ENCODE measurements around the gene CAVIN1.
"Not testable (repeated sequence)": the region's sequence is repeated elsewhere in the genome, so short reads cannot be mapped to it uniquely, and the experiment has no call there.

CAVIN1 gene

DNA sequence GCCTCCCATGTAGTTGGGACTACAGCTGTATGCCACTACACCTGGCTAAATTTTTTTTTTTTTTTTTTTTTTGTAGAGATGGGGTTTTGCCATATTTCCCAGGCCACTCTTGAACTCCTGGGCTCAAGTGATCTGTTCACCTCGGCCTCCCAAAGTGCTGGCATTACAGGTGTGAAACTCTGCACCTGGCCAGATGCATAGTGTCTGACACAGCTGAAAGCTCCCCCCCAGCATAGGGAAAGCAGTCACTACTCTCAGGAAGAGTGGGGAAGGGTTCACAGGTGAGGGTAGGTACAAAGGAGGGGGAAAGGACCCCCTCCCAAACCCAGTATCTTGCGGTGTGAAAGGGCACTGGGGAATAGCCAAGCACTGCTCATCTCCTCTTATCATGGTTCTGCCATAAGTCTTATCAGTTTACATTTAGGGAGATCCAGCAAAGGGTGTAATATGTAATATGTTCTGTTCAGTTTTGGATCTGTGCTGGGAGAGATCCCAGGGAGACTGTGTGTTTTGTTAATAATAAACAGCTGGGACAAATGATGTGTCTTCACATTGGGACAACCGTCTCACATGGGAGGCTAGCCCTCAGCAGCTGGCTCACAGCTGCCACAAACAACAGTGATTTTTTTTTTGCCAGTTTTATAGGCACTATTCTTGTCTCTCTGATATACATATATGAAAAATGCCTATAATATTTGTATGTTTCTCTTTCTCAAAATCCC lies 6.8 kb upstream of the CAVIN1 start:
- DNase-seq, result no peak

DNA sequence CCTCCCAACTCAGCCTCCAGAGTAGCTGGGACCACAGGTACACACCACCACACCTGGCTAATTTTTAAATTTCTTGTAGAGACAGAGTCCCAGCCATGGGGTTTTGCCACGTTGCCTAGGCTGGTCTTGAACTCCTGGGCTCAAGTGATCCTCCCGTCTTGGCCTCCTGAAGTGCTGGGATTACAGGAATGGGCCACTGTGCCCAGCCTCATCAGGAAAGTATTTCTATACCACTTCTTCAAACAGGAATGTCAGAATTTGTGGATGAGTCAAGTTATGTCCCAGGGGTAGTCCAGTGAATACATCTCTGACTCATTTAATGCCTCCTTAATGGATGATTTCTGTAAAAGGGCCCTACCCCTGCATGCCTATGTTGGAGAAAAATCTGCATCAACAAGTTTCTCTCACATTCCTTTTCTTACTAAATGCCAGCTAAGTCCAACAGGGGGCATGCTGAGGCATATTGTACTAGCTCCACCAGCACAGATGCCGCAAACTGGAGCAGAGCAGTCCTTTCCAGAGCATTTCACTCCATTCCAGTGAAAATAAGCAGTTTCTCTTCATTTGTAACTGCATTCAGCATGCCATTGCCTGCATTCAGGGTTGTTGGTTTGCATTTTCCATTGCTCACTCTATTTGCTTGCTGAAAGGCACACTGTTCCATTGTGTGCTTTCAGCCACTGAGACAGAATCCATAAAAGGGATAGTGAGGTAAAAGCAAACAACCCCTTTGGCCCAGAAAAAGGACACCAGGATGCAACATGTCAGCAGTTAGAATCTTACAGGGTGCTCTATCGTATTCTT lies 5.3 kb upstream of the CAVIN1 start:
- peak; percentile 14 for DNase-seq

DNA sequence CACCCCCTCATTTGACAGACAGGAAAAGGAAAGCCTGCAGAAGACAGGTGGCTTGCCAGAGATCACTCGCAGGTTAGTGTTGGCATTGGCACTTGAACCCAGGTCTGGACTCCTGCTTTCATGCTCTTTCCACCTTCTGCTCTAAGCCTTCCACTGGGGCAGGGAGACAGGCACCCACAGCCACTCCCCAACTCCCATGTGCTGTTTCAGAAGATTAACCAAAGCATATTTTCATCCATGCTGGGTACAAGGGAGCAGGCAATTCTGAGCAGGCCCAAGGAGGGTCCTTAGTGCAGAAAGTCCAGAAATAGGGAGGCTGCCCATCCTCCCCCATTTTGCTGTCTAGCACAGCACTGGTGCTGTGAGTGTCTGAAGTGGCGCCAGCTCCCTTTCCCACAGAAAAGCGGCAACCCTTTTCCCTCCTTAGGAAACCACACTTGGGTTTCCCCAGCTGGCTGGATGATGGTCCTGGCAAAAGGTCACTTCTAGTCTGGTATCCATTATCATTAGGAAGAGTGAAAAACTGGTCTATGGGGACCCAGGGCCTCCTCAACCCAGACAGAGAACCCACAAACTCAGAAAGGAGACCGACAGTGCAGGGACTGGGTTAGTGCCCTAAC lies 2.0 kb upstream of the CAVIN1 start:
- DNase-seq, result no peak

DNA sequence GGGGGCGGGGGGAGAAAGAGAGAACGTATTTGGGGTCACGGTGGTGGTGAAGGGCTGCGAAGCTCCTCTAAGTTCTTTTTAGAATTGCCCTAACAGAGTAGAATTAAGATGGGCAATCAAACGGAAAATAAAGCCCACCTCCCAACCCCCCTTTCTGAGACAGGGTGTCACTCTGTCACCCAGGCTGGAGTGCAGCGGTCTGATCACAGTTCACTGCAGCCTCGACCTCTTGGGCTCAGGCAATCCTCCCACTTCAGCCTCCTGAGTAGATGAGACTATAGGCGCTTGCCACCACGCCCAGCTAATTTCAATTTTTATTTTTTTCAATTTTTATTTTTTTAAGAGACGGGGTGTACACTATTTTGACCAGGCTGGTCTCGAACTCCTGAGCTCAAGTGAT lies 710 bp upstream of the CAVIN1 start:
- DNase-seq, result no peak

DNA sequence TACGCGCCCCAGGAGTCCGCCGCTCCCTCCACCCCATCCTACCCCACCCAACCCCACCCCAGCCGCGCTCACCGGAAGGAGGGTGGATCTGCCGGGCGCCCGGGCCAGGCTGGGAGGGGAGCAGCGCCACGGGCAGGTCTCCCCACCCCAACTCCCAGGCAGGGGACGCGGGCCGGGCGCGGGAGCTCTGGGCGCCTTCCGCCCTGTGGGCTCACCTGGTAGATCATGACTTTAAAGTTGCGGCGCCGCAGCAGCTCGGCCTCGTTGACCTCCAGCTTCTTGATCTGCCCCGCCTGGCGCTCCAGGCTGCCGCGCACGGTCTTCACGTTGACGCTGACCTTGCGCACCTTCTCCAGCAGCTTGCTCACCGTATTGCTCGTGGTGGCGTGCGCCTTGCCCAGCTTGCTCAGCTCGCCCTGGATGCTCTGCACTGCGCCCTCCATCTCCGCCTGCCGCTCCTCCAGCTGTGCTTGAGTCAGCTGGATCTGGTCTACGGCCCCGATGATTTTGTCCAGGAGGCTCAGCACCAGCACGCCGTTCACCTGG lies 571 bp downstream of the CAVIN1 start:
- no peak for DNase-seq

DNA sequence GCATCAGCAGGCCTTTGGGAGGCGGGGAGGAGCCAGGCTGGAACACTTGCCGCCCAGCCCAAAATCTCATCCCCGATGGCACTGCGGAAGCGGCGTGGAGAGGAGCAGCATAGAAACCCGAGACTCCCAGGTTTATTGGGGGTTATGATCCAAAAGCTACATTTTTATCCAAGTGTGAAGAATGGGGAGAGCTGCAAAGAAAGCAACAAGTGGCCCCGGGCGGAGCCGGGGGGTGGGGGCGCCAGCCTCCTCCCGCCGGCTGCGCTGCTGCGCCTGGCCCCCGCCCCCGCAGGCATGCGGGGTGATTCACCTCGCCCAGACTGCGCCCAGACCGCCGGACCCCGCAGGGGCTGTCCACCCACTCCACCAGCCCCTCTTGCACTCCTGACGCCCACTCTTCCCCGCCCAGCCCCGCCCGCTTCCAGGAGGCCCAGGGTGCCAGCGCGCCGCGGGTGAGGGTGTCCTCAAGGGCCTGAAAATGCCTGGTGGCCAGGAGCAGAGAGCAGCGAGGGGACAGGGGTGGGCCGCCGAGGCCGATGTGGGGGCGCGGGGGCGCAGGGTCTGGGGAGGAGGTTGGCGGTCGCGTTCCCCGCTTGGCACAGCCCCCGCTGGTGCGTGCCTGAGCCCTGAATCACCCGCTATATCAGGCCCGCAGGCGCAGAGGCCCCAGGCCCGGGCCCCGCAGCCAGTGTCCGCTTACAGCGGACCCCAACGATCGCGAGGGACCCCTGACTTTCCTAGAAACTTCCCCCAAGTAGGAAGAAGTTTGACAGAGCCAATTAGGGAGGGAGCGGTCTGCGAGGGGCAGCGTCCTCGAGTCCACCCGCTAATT lies 1.3 kb downstream of the CAVIN1 start:
- no peak for DNase-seq

DNA sequence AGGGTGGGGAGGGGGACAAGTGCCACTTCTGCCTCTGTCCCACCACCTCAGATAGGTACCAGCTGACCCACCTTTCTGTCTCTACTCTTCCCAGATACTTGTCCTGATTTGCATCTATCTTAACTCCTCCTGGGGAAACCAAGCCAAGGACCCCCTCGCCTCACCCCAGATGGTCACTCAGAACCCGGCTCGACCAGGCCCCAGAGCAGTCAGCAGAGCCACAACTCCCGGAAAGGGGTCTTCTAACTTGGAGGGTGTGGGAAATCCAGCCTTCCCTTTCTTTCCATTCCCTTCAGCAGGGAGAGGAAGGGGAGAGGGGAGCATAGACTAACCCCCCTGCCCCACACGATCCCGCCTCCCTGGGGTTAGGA lies 1.9 kb downstream of the CAVIN1 start:
- no peak for DNase-seq

DNA sequence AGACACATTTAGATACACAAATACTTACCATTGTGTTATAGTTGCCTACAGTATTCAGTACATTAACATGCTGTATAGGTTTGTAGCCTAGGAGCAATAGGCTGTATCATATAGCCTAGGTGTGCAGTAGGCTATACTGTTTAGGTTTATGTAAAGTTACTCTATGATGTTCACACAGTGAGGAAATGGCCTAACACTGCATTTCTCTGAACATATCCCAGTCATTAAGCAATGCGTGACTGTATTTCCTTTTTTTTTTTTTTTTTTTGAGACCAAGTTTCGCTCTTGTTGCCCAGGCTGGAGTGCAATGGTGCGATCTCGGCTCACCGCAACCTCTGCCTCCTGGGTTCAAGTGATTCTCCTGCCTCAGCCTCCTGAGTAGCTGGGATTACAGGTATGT lies 5.1 kb downstream of the CAVIN1 start:
- not testable (repeated sequence) for DNase-seq

DNA sequence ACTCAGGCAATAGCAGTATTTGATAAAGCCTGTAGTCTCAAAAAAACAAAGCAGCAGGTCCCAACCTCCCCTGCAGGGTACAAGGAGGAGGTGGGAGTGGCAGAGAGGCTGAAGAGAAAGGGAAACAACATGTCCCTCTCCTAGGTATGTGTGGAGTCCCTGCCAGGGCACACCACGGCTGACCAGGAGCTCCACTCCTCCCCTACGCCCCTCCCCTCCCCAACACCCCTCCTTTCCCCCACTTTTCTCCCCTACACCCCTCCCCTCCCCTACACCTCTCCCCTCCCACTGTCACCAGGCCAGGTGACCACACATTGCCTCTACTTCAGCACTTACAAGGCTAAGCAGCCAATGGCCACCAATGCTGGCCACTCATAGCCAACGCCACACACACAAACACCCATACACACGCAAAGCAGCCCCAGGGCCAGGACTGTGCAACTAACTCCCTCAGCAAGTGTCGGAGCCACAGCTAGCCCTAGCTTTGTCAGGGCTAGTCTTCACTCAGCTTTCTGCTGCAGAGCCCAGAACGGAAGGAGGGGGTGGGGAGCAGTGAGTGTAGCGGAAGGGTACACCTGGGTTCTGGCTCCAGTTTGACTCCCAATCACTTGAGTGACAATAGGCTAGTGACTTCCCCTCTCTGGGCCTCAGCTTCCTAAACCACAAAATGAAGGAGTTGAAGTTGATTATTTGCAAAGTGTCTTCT lies 8.2 kb downstream of the CAVIN1 start:
- no peak for DNase-seq

DNA sequence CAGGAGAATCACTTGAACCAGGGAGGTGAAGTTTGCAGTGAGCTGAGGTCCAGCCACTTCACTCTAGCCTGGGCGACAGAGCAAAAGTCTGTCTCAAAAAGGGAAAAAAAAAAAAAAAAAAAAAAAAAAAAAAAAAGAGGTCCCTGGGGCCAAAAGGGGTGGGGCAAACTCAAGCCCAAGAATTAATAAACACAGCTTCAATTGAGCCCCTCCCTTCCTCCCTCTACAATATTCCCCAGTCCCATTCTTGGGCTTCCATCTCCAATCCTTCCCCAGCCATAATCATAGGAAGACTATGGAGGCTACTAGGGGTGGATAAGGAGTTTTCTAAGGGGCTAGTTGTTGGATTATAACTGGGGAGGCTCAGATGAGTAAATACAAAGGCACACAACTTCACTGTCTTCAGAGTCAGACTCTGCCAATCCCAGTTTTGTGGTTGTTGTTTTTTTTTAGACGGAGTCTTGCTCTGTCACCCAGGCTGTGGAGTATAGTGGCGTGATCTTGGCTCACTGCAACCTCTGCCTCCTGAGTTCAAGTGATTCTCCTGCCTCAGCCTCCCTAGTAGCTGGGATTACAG lies 9.5 kb downstream of the CAVIN1 start:
- no peak for DNase-seq

DNA sequence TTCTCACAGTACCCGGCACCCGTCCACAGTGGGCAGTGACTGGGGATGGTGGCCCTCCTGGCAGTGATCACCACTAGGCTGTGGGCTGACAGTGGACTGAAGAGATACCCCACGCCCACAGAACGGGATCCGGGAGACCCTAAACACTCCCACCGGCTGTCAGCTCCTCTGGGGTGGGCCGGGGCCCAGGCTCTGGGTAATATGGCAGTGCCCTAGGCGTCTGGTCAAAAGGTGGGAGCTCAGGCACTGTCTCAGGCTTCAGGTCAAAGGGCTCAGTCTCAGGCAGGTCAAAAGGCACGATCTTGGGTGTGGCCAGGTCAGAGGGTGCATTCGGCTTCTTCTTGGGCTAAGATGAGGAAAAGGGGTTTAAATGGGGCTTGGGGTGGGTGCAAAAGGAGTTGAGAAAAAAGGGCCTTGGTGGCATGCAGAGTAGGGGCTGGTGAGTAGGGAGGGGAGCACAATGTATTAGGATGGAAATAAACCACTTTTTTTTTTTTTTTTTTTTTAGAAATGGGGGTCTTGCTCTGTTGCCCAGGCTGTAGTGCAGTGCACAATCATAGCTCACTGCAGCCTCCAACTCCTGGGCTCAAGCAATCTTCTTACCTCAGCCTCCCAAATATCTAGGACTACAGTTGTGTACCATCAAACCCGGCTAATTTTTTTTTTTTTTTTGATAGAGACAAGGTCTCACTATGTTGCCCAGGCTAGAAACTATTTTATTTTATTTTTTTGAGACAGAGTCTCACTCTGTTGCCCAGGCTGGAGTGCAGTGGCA lies 11.0 kb downstream of the CAVIN1 start:
- no peak for DNase-seq

DNA sequence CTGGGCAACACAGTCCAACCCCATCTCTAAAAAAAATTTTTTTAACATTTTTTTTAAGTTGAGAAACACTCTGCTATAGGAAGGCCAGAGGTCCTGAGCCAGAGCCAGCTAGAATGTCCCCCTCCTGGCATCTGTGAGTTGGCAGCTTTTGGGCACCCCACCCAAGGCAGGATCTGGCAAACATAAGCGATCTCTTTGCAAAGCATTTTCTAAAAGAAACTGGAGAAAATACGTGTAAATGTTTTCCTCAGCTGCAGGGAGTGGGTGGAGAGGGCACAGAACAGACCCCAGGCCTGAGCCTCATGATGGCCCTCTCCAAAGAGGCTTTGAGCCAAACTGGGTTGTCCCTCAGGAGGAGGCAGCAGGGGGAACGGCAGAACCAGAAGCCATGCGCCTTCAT lies 11.7 kb downstream of the CAVIN1 start:
- DNase-seq, result no peak

DNA sequence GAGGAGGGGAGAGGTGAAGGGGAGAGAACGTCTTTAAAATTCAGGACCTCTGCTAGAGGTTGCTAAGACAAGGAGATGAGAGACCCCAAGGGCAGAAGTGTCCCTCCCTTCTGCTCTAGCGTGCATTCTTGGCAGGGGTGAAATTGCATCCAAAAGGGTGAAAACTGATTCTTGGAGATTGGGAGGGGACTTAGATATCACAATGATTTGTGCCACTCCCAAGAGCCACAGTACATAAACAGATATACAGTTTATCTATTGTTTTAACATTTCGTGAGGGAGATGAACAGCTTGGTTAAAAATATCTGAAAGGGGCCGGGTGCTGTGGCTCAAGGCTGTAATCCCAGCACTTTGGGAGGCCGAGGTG lies 12.8 kb downstream of the CAVIN1 start:
- DNase-seq, result no peak

DNA sequence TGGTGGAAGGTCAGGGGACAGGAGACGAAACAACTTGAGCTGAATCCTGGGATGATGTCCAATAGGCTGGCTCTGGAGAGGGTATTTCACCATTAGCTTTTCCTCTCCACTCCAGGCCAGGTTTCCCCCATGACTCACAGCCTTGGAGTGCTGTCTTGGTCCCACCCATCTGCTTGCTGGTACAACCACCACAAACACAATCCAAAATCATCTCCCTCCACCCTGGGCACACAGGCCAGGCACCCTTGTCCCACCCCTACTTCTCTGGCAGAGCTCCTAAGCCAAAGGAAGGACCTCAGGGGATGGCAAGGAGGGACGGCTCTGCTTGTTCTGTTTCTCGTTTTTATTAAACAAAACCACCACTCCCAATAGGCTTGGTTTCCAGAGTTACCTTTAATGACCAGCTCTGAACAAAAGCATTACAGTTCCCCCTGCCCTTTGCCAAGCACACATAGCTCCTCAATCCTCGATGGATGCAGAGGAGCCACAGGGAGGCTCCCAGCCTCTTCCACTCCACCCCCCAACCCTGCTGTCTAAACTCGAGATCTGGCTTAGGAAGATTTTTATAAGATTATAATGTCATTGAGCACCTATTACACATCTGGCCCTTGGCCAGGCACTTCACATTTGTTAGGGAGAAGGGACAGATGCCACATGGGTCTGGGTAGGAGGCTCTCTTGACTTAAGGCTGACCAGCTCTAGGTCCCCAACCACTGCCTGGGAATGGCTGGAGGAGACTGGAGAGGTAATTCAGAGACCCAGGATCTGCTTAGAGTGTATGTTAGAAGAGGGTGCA lies 13.3 kb downstream of the CAVIN1 start:
- no peak for DNase-seq

DNA sequence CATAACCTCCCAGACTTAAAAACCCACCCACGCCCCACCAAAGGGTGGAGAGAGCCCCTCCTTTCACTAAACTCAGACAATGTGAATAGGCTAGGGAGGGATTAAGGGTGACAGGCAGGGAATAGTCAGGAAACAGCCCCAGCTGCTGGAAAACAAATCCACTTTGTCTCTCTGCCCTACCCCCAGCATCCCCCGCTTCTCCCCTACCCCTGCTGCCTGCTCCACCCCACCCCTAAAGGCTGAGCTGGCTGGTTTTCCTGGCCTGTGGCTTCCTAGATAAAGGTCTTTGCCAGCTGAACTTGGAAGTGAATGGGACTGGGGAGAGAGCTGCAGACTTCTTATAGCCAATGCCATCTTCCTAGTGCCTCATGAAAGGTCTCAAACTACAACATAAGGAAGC lies 15.0 kb downstream of the CAVIN1 start:
- no peak for DNase-seq

DNA sequence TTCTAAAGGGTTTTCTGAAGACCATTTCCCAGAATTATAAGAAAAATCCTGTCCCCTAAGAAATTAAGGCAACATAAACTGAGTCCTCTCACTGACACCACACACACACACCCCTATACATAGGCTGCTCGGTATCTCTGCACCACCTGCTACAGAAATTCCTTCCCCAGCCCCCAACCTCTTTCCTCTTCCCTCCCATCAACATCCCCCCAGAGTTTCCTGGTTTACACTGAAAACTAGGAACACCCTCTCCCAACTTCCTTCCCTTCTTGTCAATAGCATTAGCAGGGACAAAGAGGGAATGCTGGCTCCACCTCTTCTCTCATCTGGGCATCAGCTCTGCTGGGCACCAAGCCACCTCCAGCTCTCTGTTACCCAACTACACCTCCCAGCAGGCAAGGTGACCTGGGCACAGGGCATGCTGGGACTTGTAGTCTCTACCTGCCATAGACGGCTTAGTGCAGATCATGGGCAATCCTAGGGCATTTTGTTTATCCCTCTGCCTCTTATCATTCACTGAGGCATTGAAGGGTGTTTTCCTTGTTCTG lies 15.7 kb downstream of the CAVIN1 start:
- peak; percentile 14 for DNase-seq

DNA sequence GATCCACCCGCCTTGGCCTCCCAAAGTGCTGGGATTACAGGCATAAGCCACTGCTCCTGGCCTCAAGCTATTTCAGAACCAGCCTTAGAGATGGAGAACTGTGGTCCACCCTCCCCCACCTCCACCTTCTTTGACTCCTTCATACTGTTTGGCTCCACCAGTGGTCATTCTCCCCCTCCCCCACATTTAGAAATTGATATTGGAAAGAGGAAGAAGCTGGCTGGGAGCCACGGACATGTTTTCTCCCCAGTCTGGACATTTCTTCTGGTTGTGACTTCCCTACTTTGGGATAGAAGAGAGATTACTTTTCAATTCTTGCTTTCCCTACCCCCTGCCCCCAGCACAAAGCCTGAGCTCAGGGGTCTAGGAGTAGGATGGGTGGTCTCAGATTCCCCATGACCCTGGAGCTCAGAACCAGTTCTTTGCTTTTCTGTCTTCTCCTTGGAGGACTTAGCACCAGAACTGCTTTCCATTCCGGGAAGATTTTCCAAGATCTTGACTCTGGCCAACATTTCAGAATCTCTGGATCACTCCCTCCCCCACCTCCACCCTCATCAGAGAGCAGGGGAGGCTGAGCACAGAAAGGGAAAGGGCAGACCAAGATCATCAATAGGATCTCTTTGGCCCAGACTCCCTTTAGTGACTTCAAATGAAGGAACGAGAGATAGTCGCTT lies 16.3 kb downstream of the CAVIN1 start:
- DNase-seq, result no peak

DNA sequence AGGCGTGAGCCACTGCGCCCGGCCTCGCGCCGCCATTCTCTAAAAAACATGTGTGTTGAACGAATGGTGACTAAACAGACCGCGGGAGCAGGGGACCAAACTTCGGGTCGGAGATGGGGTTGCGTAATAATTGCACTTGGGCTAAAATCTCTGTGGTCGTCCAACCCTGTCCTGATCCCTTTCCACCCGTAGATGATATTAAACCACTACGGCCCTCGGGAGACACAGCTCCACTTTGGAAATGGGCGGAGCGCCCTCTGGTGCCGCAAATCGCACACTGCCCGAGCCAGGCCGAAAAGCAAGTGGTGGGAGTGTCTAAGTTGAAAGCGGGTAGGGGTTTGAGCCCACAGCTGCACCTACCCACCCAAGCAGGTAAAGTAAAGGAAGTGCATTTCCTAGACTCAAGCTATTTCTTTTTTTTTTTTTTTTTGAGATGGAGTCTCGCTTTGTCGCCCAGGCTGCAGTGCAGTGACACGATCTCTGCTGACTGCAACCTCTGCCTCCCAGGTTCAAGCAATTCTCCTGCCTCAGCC lies 17.0 kb downstream of the CAVIN1 start:
- peak; percentile 76 for DNase-seq

DNA sequence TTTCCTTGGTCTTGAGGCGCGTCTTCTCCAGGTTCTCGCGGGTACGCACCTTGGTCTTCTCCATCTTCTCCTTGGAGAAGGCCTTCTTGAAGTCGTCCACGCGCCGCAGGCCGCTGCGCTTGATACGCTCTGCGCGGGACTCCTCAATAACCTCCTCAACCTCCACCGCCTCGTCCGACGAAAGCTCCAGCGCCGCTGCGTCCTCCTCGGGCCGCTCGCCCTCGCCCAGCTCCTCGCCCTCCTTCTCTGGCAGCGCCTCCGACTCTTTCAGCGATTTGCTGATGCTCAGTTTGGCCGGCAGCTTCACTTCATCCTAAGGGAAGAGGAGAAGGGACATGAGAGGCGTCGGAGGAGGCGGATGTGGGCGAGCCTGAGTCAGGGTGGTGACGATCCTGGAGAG lies 18.0 kb downstream of the CAVIN1 start:
- DNase-seq, result no peak

Data from effector CD8-positive, alpha-beta T cell (primary cell).